Transverse colon (tissue), 4 donors: ENCODE data around the gene ZCCHC8. TPM values are rescaled to one million over a fixed set of nuclear protein-coding genes. Genes with fewer than 3 reads are reported as not detected.

Source experiments
- DNase-seq: peaks from one replicate; pipeline ENCODE4 v3.0.0-alpha.2; 2019
- H3K27ac ChIP-seq, 4 donors: fragments of 200-600 bp; sonication (generic); 2 replicates each; pipeline ENCODE4 v1.5.1; 2016 to 2018; ENCODE audit warnings: inconsistent platforms in 4 of 4
- H3K27me3 ChIP-seq: fragments of 200-600 bp; sonication (generic); 2 replicates; pipeline ENCODE4 v1.5.1; 2017; ENCODE audit warnings: inconsistent platforms
- H3K36me3 ChIP-seq, 4 donors: fragments of 200-600 bp; sonication (generic); 2 replicates each; pipeline ENCODE4 v1.5.1; 2017 to 2019; ENCODE audit warnings: inconsistent platforms in 4 of 4
- H3K4me1 ChIP-seq, 4 donors: fragments of 200-600 bp; sonication (generic); 2 replicates each; pipeline ENCODE4 v1.5.1; 2017 to 2020; ENCODE audit warnings: inconsistent platforms in 4 of 4
- H3K4me3 ChIP-seq, 4 donors: fragments of 200-600 bp; sonication (generic); 1 replicate in 1 of 4; 2 replicates in 3 of 4; pipeline versions ENCODE4 v1.5.1 to v1.6.1; 2017 to 2019; ENCODE audit warnings: inconsistent platforms in 4 of 4
- H3K9me3 ChIP-seq, 2 donors: fragments of 200-600 bp; sonication (generic); 2 replicates each; pipeline ENCODE4 v1.5.1; 2017 to 2019; ENCODE audit warnings: inconsistent platforms in 2 of 2
- CTCF ChIP-seq, 5 experiments: fragments of 200-600 bp in 3 of 5; fragments of 450-650 bp in 2 of 5; sonication (generic) in 3 of 5; IDR thresholded peaks; 1 replicate in 2 of 5; 2 replicates in 3 of 5; pipeline ENCODE4 v1.5.1; 2016 to 2017; ENCODE audit warnings: antibody characterized with exemption in 5 of 5, inconsistent platforms in 3 of 5, mild to moderate bottlenecking in 2 of 5, moderate library complexity in 1 of 5
- EP300 ChIP-seq: sonication (generic); formaldehyde crosslinking; IDR thresholded peaks from one replicate; pipeline ENCODE4 v1.6.1; 2017; ENCODE audit warnings: antibody characterized with exemption, low read depth
- POLR2A ChIP-seq: fragments of 450-650 bp; IDR thresholded peaks from one replicate; pipeline ENCODE4 v1.6.1; 2016; ENCODE audit warnings: antibody characterized with exemption, mild to moderate bottlenecking, moderate library complexity
- POLR2AphosphoS5 ChIP-seq, 3 donors: sonication (generic); formaldehyde crosslinking; IDR thresholded peaks; one replicate each; pipeline ENCODE4 v1.6.1; 2016; ENCODE audit warnings: antibody characterized with exemption in 3 of 3
- WGBS, 2 donors: methylation state at CpG; one replicate each; pipeline ENCODE4 v1.1.5; 2018; ENCODE audit warnings: low coverage in 1 of 2; 5-methylcytosine and 5-hydroxymethylcytosine counted together
- in situ Hi-C, 4 donors: fragments of 200-750 bp; cut with MboI; loops; one replicate each; pipeline versions ENCODE4 v1.15.0 to v1.15.1; 2017; ENCODE audit warnings: low sequenced_read_pairs in 3 of 4, low pct_ligation_motif_present in 1 of 4, low pct_unique_long_range_greater_than_20kb in 1 of 4
- intact Hi-C: fragments of 100-400 bp; cut with DNase I; formaldehyde crosslinking; loops from one replicate; pipeline ENCODE4 v1.15.1; 2023; ENCODE audit warnings: low total_unique reads
- total RNA-seq, 4 donors: library from RNA; depleted of rRNA; stranded (reverse); fragments of >200 nt; gene quantifications; one replicate each; pipeline ENCODE4 v1.1.0, GENCODE V29; 2016

ZCCHC8 gene
- total RNA-seq, 4 donors from 2014 or later, result 15.9 to 28.4 (median 19.9) TPM

DNA sequence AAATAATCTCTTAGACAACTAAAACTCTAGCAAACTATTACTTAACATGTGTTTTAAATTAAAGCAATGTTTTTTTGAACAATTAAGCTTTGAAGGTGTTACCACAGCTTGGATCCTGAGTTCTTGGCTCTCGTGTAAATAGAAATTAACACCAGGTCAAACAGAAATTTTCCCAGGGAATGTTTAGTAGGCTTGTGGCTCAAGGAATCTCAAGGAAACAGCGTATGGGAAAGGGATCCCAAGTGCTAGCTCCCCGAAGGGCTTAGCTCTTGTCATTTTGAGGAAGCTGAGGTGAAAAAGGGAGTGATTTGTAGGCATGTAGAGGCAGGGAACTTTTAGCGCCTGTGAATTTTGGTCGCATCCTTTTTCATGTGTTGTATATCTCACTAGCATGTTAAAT is 37.8 kb upstream of the ZCCHC8 start:
- DNase-seq, result no peak
- WGBS, 2 donors, result 93 to 94% methylated on average over 3 to 5 of the region's 5 CpGs
- H3K4me1 ChIP-seq, result no peaks in the 10 kb centered on the region
- TF ChIP-seq POLR2A (no peak), EP300 (no peak), POLR2AphosphoS5 (IDR thresholded peaks at IDR 0.05) (no peak), CTCF (IDR thresholded peaks at IDR 0.05) (no peak)
- H3K4me3 ChIP-seq, result no peak overlapping the region
- intact Hi-C loops, result no loop called here
- no peaks in the 10 kb centered on the region for H3K27me3 ChIP-seq
- H3K36me3 ChIP-seq, result peaks cover 0 to 8% (median 2%) of the 10 kb centered on the region in 4 donors
- in situ Hi-C loops, result no loop called here
- no peak overlapping the region for H3K27ac ChIP-seq
- no peaks in the 10 kb centered on the region for H3K9me3 ChIP-seq

DNA sequence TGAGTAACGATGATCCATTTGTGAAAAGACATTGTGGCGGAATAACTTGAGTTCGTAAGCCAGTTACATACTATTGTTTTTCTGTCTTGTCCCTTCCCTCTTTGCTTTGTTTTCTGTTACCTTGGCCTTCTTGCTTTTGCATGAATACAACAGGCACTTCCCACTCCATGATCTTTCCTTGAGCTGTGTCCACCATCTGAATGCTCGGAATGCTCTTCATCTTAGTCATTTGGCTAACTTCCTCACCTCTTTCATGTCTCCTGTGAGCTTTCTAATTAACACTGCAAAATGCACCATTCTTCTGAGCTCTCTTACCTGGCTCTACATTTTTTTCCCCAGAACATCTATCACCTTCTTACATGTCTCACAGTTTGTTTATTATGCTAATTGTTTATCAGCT is 36.3 kb upstream of the ZCCHC8 start:
- in situ Hi-C loops, result no loop called here

GRCh38 chr12:122533856-122534255 is 33.1 kb upstream of the ZCCHC8 start:
- no peak for DNase-seq
- in situ Hi-C loops, result no loop called here

More for the DNA sequence above, 36.3 kb upstream of the ZCCHC8 start:
- Histone ChIP-seq H3K4me1 (no peaks in the 10 kb centered on the region), H3K4me3 (no peak overlapping the region), H3K9me3 (no peaks in the 10 kb centered on the region), H3K36me3 (peaks cover 0 to 8% (median 2%) of the 10 kb centered on the region in 4 donors), H3K27ac (no peak overlapping the region), H3K27me3 (no peaks in the 10 kb centered on the region)
- WGBS, 2 donors, result 92 to 100% methylated on average over 4 of the region's 4 CpGs
- TF ChIP-seq POLR2A (no peak), POLR2AphosphoS5 (IDR thresholded peaks at IDR 0.05) (no peak), CTCF (IDR thresholded peaks at IDR 0.05) (no peak), EP300 (no peak)
- DNase-seq, result no peak
- intact Hi-C loops, result no loop called here

DNA sequence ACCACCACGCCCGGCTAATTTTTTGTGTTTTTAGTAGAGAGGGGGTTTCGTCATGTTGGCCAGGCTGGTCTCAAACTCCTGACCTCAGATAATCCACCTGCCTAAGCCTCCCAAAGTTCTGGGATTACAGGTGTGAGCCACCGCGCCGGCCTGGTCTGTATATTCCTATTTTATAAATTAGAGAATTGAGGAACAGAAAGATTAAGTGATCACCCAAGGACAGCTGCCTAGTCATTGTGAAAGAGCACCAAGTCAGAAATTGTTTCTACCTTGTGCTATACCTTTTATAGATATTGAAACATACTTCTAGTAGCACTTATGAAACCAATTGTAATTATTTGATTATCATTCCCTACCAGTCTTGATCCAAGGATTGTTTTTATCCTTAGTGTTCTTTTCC is 28.3 kb upstream of the ZCCHC8 start:
- intact Hi-C loops, result no loop called here
- TF ChIP-seq CTCF (IDR thresholded peaks at IDR 0.05), result no peak
- TF ChIP-seq EP300, result no peak
- TF ChIP-seq POLR2AphosphoS5 (IDR thresholded peaks at IDR 0.05), result no peak
- TF ChIP-seq POLR2A, result no peak
- Histone ChIP-seq H3K4me1 (peaks cover 12 to 29% (median 22%) of the 10 kb centered on the region in 4 donors), H3K27me3 (no peaks in the 10 kb centered on the region), H3K9me3 (no peaks in the 10 kb centered on the region), H3K4me3 (no peak overlapping the region), H3K27ac (no peak overlapping the region), H3K36me3 (no peaks in the 10 kb centered on the region)
- in situ Hi-C loops, result no loop called here
- WGBS, 2 donors, result 82 to 88% methylated on average over 3 to 6 of the region's 6 CpGs
- DNase-seq, result no peak

More at GRCh38 chr12:122533856-122534255, 33.1 kb upstream of the ZCCHC8 start:
- TF ChIP-seq EP300 (no peak), POLR2AphosphoS5 (IDR thresholded peaks at IDR 0.05) (no peak), POLR2A (no peak), CTCF (IDR thresholded peaks at IDR 0.05) (no peak)
- H3K9me3 ChIP-seq, result no peaks in the 10 kb centered on the region
- intact Hi-C loops, result no loop called here
- peaks cover 0 to 8% (median 0%) of the 10 kb centered on the region in 4 donors for H3K36me3 ChIP-seq
- no peaks in the 10 kb centered on the region for H3K4me1 ChIP-seq
- 93 to 96% methylated on average over 2 of the region's 2 CpGs for whole genome bisulfite sequencing, 2 donors
- H3K4me3 ChIP-seq, result no peak overlapping the region
- no peak overlapping the region for H3K27ac ChIP-seq
- no peaks in the 10 kb centered on the region for H3K27me3 ChIP-seq
